OCI-LY3 (cell line): ENCODE measurements around the gene GALNT2.

Experiments
- H2AFZ ChIP-seq: fragments of 200-600, 300-600 bp; shearing (Covaris generic); 2 replicates; pipeline ENCODE4 v1.6.0; 2014; ENCODE audit warnings: antibody characterized with exemption, low read depth, low read length
- H3K27ac ChIP-seq: fragments of 200-600, 300-600 bp; sonication (generic); 2 replicates; pipeline ENCODE4 v1.5.1; 2014; ENCODE audit warnings: mild to moderate bottlenecking, low read length, moderate library complexity, mixed read lengths
- H3K27me3 ChIP-seq: fragments of 200-600, 300-600 bp; sonication (generic); 2 replicates; pipeline ENCODE4 v1.6.1; 2014; ENCODE audit warnings: low read depth, low read length, mixed read lengths
- H3K36me3 ChIP-seq: fragments of 200-600, 300-600 bp; sonication (generic); replicated peaks from 2 replicates; pipeline ENCODE3; 2014; ENCODE audit warnings: low read depth, low read length, mixed read lengths
- H3K4me1 ChIP-seq: fragments of 300-600, 200-600 bp; sonication (generic); 2 replicates; pipeline ENCODE4 v1.6.1; 2014; ENCODE audit warnings: low read length, mixed read lengths
- H3K4me2 ChIP-seq: fragments of 200-600, 300-600 bp; sonication (generic); 2 replicates; pipeline ENCODE4 v1.6.1; 2014; ENCODE audit warnings: low read length, mixed read lengths
- H3K4me3 ChIP-seq: fragments of 300-600, 200-600 bp; sonication (generic); 2 replicates; pipeline ENCODE4 v1.5.1; 2014; ENCODE audit warnings: antibody characterized with exemption, mild to moderate bottlenecking, low read length, moderate library complexity
- H3K79me2 ChIP-seq: fragments of 300-600, 200-600 bp; shearing (Covaris generic); 2 replicates; pipeline ENCODE4 v1.6.1; 2014; ENCODE audit warnings: mild to moderate bottlenecking, low read length, mixed read lengths
- H3K9ac ChIP-seq: fragments of 300-600, 200-600 bp; shearing (Covaris generic); 2 replicates; pipeline ENCODE4 v1.6.0; 2014; ENCODE audit warnings: mild to moderate bottlenecking, low read length, moderate library complexity
- H3K9me3 ChIP-seq: fragments of 200-600, 300-600 bp; shearing (Covaris generic); 2 replicates; pipeline ENCODE4 v1.6.1; 2014; ENCODE audit warnings: low read length, mixed read lengths; ENCODE audit not compliant: insufficient read depth
- H4K20me1 ChIP-seq: fragments of 200-600, 300-600 bp; sonication (generic); 2 replicates; pipeline ENCODE4 v1.6.1; 2016; ENCODE audit warnings: low read length, mixed read lengths; ENCODE audit not compliant: insufficient read depth
- EZH2phosphoT487 ChIP-seq: fragments of 200-600 bp; shearing (Covaris generic); IDR thresholded peaks from 2 replicates; pipeline ENCODE4 v1.6.1; 2018; ENCODE audit warnings: antibody characterized with exemption, mixed run types, low read depth
- TF ChIP-seq, protein P1 (sequence below): fragments of 200-600, 300-600 bp; sonication (generic); IDR thresholded peaks from 2 replicates; pipeline ENCODE4 v1.5.1; 2014; ENCODE audit warnings: antibody characterized with exemption, low read length, low read depth

Gene GALNT2

DNA sequence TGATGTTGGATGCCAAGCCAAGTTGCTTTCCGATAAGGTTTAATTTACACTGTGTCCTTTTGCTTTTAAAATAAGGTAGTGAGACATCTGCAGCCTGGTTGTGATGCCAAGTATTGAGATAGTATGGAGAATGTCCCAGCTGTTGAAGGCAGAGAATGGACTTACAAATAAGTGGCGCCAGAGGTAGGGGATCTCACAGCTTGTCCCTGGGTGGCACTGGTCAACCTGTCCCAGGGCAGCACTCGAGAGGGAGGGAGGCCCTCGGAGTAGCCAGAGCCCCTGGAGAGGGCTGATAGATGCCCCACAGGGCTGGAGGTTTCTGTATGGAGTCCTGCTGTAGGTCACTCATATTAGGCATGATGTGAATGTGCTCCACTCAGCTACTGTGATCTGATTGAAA, 98.5 kb downstream of the GALNT2 start:
- TF ChIP-seq, protein P1, sequence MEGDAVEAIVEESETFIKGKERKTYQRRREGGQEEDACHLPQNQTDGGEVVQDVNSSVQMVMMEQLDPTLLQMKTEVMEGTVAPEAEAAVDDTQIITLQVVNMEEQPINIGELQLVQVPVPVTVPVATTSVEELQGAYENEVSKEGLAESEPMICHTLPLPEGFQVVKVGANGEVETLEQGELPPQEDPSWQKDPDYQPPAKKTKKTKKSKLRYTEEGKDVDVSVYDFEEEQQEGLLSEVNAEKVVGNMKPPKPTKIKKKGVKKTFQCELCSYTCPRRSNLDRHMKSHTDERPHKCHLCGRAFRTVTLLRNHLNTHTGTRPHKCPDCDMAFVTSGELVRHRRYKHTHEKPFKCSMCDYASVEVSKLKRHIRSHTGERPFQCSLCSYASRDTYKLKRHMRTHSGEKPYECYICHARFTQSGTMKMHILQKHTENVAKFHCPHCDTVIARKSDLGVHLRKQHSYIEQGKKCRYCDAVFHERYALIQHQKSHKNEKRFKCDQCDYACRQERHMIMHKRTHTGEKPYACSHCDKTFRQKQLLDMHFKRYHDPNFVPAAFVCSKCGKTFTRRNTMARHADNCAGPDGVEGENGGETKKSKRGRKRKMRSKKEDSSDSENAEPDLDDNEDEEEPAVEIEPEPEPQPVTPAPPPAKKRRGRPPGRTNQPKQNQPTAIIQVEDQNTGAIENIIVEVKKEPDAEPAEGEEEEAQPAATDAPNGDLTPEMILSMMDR: no peak
- TF ChIP-seq EZH2phosphoT487: no peak
- no peaks in the 10 kb centered on the region for H3K36me3 ChIP-seq
- no peak overlapping the region for H3K9ac ChIP-seq
- H3K27me3 ChIP-seq: no peaks in the 10 kb centered on the region
- H3K4me1 ChIP-seq: peaks cover 16% of the 10 kb centered on the region
- no peak overlapping the region for H3K27ac ChIP-seq
- peaks cover 24% of the 10 kb centered on the region for H4K20me1 ChIP-seq
- peaks cover 51% of the 10 kb centered on the region for H3K79me2 ChIP-seq
- H3K9me3 ChIP-seq: no peaks in the 10 kb centered on the region
- no peak overlapping the region for H3K4me2 ChIP-seq
- no peak overlapping the region for H2AFZ ChIP-seq
- no peak overlapping the region for H3K4me3 ChIP-seq

GRCh38 chr1:230166366-230167132, 99.5 kb downstream of the GALNT2 start:
- peaks cover 48% of the 10 kb centered on the region for H3K79me2 ChIP-seq
- TF ChIP-seq EZH2phosphoT487: no peak
- TF ChIP-seq, protein P1: no peak
- H2AFZ ChIP-seq: no peak overlapping the region
- H3K36me3 ChIP-seq: no peaks in the 10 kb centered on the region
- H3K4me2 ChIP-seq: no peak overlapping the region
- peaks cover 18% of the 10 kb centered on the region for H3K4me1 ChIP-seq
- H3K4me3 ChIP-seq: no peak overlapping the region
- no peaks in the 10 kb centered on the region for H3K9me3 ChIP-seq
- H3K27ac ChIP-seq: no peak overlapping the region
- peaks cover 23% of the 10 kb centered on the region for H4K20me1 ChIP-seq
- no peak overlapping the region for H3K9ac ChIP-seq
- no peaks in the 10 kb centered on the region for H3K27me3 ChIP-seq

- H3K27me3 ChIP-seq: no peaks in the 10 kb centered on the region
- H3K79me2 ChIP-seq: peaks cover 51% of the 10 kb centered on the region
- TF ChIP-seq EZH2phosphoT487: no peak
- TF ChIP-seq, protein P1: peak; percentile 97
- H2AFZ ChIP-seq: no peak overlapping the region
- H3K27ac ChIP-seq: no peak overlapping the region
- H3K9me3 ChIP-seq: no peaks in the 10 kb centered on the region
- H3K4me1 ChIP-seq: peaks cover 18% of the 10 kb centered on the region
- H3K36me3 ChIP-seq: no peaks in the 10 kb centered on the region
- no peak overlapping the region for H3K9ac ChIP-seq
- no peak overlapping the region for H3K4me3 ChIP-seq
- H3K4me2 ChIP-seq: peak overlapping the region; percentile 4; the same call in 1 of the 2 replicates
- H4K20me1 ChIP-seq: peaks cover 23% of the 10 kb centered on the region
Measured at GRCh38 chr1:230167419-230167852, 100.4 kb downstream of the GALNT2 start.

DNA sequence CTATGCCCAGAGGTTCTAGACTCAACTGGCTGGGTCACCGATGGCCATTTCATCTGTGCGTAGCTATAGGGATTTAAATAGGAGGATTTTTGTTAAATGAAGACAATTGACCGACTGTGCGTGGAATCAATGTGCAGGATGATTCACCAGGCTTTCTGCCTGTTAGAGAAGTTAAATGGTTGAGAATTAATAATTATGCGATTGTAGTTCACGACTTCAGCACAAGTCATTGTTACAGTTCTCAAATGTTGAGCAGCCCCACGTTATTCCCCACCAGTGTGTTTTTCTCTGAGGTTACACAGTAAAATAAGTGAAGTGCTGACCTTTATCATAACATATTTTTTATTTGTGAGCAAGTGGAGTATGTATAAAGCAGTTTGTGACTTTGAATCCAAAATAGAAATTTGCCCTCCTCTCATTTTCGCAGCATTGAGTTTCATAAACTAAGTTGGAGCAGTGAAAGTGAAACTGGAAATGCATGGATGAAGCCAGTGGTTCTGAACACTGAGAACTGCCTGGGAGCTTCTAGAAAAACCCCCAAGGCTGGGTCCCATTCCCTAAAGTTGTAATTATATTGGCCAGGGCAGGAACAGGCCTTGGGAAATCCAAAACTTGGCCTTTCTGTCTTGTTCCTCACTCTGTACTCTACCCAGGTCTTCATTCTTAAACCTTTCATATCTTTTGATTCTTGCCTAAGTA, 102.6 kb downstream of the GALNT2 start:
- H3K36me3 ChIP-seq: no peaks in the 10 kb centered on the region
- no peak overlapping the region for H2AFZ ChIP-seq
- no peaks in the 10 kb centered on the region for H3K9me3 ChIP-seq
- H3K4me1 ChIP-seq: peaks cover 18% of the 10 kb centered on the region
- H3K79me2 ChIP-seq: peaks cover 39% of the 10 kb centered on the region
- peak overlapping the region; percentile 44; the same call in 1 of the 2 replicates for H3K4me3 ChIP-seq
- H3K9ac ChIP-seq: no peak overlapping the region
- peak overlapping the region; percentile 59 for H3K4me2 ChIP-seq
- no peaks in the 10 kb centered on the region for H3K27me3 ChIP-seq
- H3K27ac ChIP-seq: no peak overlapping the region
- peaks cover 23% of the 10 kb centered on the region for H4K20me1 ChIP-seq
- TF ChIP-seq EZH2phosphoT487: no peak
- TF ChIP-seq, protein P1: no peak
